GM19099 (cell line): ENCODE data around the gene TMEM30A.

ENCODE experiments used
- POLR2A ChIP-seq: IDR thresholded peaks from 3 replicates; pipeline ENCODE4 v1.6.1; 2011; ENCODE audit warnings: low read depth; ENCODE audit not compliant: insufficient read length; ENCODE audit errors: extremely low read depth

Gene TMEM30A

DNA sequence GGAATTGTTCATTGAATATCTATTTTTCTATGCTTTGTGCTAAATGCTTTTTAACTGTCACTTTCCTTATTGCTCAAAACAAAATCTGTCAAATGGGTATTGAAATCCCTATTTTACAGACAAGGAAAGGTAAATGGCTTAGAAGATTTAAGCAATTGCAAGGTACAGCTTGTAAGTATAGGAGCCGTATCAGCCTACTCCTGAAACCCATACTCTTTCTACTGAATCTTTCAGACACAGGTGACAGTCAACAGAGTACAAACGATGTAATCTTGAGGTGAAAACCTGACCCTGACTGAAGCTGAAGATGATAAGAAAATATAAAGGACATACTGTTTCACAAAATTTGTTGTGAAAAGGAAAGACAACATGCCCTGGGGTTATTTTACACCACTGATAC lies 34.0 kb downstream of the TMEM30A start:
- no peak for TF ChIP-seq POLR2A

- TF ChIP-seq POLR2A, result no peak
These were observed 34.8 kb downstream of the TMEM30A start for GRCh38 chr6:75249837-75250236.

DNA sequence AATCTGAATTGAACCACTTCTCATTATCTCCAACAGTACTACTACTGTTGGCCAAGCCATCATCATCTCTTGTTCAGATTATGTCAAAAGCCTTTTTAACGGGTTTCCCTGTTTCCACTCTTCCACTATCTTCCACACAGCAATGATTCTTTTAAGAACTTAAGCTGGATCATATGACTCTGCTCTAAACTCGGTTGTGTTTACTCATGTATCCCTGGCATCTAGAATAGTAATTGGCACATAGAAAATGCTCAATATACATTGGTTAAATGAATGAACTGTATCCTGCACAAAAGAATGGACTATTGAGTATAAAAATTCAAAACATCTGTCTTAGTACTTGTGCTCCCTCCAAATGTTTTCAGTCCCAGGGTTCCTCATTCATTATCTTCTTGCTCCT lies 38.2 kb downstream of the TMEM30A start:
- TF ChIP-seq POLR2A, result no peak

GRCh38 chr6:75244063-75244584 lies 40.5 kb downstream of the TMEM30A start:
- TF ChIP-seq POLR2A, result no peak

DNA sequence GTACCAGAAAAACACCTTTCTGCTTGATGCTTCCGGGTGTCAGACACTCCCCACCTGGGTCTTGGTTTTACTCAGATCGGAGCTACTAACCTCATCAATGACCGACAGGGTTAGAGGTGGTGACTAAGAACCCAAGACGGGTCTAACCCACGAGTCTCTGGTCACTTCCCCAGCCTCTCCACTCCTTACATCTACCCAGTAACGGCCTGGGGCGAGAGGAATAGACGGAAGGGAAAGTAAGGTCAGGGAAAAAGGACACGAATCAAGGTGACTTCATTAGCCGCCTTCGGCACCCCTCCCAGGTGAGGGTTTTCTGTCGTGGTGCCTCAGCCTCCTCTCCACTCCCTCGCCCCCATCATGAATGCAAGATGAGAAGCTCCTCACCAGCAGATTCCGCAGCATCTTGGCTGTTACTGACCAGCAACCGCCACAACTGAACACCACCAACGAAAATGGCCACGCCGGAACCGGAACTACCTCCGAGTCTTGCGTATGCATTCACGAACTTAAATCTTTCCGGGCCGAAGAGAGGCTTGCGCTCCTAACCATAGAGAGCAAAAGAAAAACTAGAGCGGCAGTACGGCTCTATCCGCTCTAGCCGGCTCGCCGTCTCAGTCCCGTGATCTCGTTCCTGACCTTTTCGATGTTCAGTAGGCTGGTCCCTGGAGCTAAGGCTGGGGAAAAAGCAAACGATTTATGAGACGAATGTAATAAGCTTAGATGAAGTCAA lies 41.1 kb downstream of the TMEM30A start, which contains the start of gene COX7A2:
TSS of gene COX7A2 (minus strand) at position 469 of the 730 bp plus-strand sequence. CDS start at position 402, 67 bp downstream.
- peak; percentile 95 for TF ChIP-seq POLR2A

DNA sequence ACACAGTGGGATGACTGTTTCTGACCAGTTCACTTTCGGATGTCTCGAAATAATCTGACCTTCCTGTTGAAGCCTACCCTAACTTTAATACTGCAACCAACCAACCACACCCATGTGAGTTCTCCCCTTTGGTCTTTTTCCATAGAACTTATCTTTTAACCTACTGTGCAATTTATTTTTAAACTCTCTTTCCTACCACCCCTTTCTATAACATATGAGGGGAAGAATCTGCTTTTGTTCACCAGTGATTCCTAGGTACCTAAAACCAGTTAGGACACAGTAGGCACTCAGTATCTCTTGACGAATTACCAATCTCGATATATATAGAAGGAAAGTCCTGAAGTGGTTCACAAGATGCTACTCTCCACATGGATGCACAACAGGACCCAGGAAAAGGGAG lies 48.0 kb downstream of the TMEM30A start:
- TF ChIP-seq POLR2A, result peak; percentile 17

- TF ChIP-seq POLR2A, result no peak
These were observed 49.3 kb downstream of the TMEM30A start for GRCh38 chr6:75235271-75235670.

DNA sequence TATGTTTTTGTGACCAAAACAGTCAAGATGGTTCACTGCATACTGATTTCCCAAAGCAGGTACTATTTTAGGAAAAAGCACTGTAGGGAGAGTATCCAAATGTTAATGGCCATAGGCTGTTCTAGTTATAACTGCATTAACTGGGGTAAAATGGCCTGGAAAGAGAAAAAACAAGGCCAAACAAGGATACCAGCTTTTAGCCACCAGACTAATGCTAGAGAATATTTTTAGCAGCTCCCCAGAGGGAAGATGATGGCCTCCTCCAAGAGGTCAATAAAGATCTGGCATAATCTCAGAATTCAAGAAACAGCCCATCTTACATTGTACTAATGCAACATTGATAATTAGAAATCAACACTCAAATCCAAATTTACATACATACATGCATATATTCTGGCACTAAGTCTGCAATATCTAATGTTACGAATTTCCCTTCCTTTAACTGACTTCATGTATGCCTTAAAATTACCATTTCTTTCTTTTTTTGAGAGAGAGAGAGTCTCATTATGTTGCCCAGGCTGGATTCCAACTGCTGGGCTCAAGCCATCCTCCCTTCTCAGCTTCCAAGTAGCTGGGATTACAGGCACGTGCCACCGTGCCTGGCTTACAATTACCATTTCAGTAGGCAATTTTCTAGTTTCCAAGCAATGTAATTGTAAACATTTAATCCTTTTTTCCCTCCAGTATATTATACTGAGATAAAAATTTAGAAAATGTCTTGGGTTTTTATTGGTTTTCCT lies 50.3 kb downstream of the TMEM30A start:
- TF ChIP-seq POLR2A, result no peak

- no peak for TF ChIP-seq POLR2A
These were observed 51.4 kb downstream of the TMEM30A start for GRCh38 chr6:75233092-75233615.

GRCh38 chr6:75230484-75231325 lies 53.9 kb downstream of the TMEM30A start:
- TF ChIP-seq POLR2A, result no peak

DNA sequence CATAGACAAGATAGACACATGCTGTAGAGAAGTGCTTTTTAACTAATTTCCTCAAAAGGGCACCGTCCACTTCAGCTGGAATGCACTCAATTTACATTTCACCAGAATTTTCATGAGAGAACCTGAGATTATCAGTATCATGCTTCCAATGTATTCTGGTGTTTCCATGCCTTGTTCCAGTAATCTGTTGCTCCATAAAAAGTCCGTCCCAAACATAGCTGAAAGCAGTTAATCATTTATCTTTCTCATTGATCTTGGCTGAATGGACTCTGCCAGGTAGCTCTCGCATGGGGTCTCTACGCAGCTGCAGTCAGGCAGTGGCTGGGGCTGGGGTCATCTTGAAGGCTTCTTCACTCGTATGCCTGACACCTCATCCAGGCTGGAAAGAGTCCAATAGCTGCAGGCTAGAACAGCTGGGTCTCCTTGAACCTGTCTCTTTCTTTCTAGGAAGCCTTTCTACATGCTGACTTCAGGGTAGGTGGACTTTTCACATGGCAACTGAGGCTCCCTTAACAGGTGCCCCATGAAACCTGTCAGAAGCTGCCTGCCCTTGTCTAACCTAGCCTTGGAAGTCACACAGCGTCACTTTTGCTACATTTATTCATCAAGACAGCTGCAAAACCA lies 60.2 kb downstream of the TMEM30A start:
- no peak for TF ChIP-seq POLR2A

DNA sequence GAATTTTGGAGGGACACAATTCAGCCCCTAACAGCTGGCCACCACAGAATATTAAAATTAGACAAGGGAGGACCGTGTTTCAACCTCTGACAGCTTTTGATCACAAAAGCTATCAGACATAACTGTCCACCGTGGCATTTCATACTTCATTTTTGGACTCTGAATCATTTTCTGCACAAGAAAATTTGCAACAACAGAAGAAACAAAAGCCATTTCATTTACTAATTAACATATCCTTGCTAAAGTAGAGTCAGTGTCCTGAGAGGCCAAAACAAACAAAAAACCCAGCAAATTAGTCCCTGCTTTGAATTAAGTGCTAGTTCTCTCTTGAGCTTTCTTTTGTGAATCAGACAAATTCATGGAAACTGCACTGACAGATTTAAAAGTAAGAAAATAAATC lies 61.2 kb downstream of the TMEM30A start:
- no peak for TF ChIP-seq POLR2A

DNA sequence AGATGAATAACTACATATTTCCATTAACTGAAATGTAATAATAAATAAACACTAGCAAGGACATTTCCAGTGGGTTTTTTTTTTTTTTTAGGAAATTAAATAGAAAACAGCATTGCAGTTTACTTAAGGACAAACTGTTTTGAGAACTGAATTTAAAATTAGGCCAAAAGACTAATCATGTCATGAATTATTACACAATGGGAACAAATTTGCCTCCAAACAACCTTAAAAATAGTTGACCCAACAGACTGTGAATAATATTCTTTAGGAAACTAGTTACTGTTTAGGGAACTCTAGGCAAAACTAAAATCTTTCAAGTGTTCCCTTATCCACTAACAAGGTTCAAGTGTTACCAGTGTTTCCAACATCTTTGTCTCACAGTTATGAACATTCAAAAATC lies 62.3 kb downstream of the TMEM30A start:
- TF ChIP-seq POLR2A, result no peak

GRCh38 chr6:75221116-75221515 lies 63.5 kb downstream of the TMEM30A start:
- TF ChIP-seq POLR2A, result no peak

DNA sequence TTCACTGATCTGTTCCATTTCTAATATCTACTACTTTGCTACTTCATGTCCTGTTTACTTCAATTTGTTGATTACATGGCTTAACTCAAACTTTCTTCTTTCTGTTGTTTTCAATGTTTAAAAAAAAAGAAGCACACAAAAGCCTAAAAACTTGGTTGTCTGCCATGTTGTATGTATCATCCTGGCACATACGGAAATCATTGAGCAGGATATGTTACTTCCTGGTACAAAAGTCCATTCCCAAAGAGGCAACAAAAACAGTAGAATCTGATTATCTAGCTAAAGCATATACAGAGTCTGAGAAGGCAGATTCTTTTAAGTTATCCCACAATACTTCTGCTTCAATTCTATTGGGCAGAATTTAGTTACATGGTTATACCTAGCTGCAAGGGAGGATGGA lies 64.2 kb downstream of the TMEM30A start:
- TF ChIP-seq POLR2A, result no peak

- TF ChIP-seq POLR2A, result no peak
These were observed 65.3 kb downstream of the TMEM30A start for GRCh38 chr6:75219263-75219662.
